OCI-LY3 (cell line): Measurements from ENCODE around the gene GPR32.

Source experiments
- H2AFZ ChIP-seq: fragments of 200-600, 300-600 bp; shearing (Covaris generic); 2 replicates; pipeline ENCODE4 v1.6.0; 2014; ENCODE audit warnings: antibody characterized with exemption, low read depth, low read length
- H3K27ac ChIP-seq: fragments of 200-600, 300-600 bp; sonication (generic); 2 replicates; pipeline ENCODE4 v1.5.1; 2014; ENCODE audit warnings: mild to moderate bottlenecking, low read length, moderate library complexity, mixed read lengths
- H3K27me3 ChIP-seq: fragments of 200-600, 300-600 bp; sonication (generic); 2 replicates; pipeline ENCODE4 v1.6.1; 2014; ENCODE audit warnings: low read depth, low read length, mixed read lengths
- H3K36me3 ChIP-seq: fragments of 200-600, 300-600 bp; sonication (generic); replicated peaks from 2 replicates; pipeline ENCODE3; 2014; ENCODE audit warnings: low read depth, low read length, mixed read lengths
- H3K4me1 ChIP-seq: fragments of 300-600, 200-600 bp; sonication (generic); 2 replicates; pipeline ENCODE4 v1.6.1; 2014; ENCODE audit warnings: low read length, mixed read lengths
- H3K4me2 ChIP-seq: fragments of 200-600, 300-600 bp; sonication (generic); 2 replicates; pipeline ENCODE4 v1.6.1; 2014; ENCODE audit warnings: low read length, mixed read lengths
- H3K4me3 ChIP-seq: fragments of 300-600, 200-600 bp; sonication (generic); 2 replicates; pipeline ENCODE4 v1.5.1; 2014; ENCODE audit warnings: antibody characterized with exemption, mild to moderate bottlenecking, low read length, moderate library complexity
- H3K79me2 ChIP-seq: fragments of 300-600, 200-600 bp; shearing (Covaris generic); 2 replicates; pipeline ENCODE4 v1.6.1; 2014; ENCODE audit warnings: mild to moderate bottlenecking, low read length, mixed read lengths
- H3K9ac ChIP-seq: fragments of 300-600, 200-600 bp; shearing (Covaris generic); 2 replicates; pipeline ENCODE4 v1.6.0; 2014; ENCODE audit warnings: mild to moderate bottlenecking, low read length, moderate library complexity
- H3K9me3 ChIP-seq: fragments of 200-600, 300-600 bp; shearing (Covaris generic); 2 replicates; pipeline ENCODE4 v1.6.1; 2014; ENCODE audit warnings: low read length, mixed read lengths; ENCODE audit not compliant: insufficient read depth
- H4K20me1 ChIP-seq: fragments of 200-600, 300-600 bp; sonication (generic); 2 replicates; pipeline ENCODE4 v1.6.1; 2016; ENCODE audit warnings: low read length, mixed read lengths; ENCODE audit not compliant: insufficient read depth
- EZH2phosphoT487 ChIP-seq: fragments of 200-600 bp; shearing (Covaris generic); IDR thresholded peaks from 2 replicates; pipeline ENCODE4 v1.6.1; 2018; ENCODE audit warnings: antibody characterized with exemption, mixed run types, low read depth
- TF ChIP-seq, protein P1 (sequence below): fragments of 200-600, 300-600 bp; sonication (generic); IDR thresholded peaks from 2 replicates; pipeline ENCODE4 v1.5.1; 2014; ENCODE audit warnings: antibody characterized with exemption, low read length, low read depth

The GPR32 gene

DNA sequence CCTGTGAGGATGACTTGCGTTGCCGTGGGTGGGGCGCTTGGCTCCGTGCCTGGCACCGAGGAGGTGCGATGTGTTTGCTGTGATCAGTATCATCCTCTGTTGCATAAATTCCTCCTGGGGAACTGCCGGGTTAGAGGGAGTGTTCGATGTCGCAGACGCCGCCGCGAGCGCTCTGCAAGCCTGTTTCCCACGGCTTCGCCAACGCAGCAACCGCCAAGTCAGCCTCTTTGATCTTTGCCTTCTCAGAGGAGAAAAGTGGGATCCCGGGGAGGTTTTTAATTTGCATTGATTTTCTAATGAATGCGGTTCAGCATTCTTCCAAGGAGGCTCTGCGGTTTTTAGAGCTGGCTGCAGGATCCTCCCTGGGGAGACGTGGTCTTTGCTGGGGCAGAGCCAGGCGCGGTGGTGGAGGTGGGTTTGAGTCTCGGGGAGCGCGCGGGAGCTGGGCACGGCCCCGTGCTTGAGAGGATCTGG is 7.6 kb downstream of the GPR32 start:
- H4K20me1 ChIP-seq, result no peaks in the 10 kb centered on the region
- no peak for TF ChIP-seq EZH2phosphoT487
- TF ChIP-seq, protein P1, sequence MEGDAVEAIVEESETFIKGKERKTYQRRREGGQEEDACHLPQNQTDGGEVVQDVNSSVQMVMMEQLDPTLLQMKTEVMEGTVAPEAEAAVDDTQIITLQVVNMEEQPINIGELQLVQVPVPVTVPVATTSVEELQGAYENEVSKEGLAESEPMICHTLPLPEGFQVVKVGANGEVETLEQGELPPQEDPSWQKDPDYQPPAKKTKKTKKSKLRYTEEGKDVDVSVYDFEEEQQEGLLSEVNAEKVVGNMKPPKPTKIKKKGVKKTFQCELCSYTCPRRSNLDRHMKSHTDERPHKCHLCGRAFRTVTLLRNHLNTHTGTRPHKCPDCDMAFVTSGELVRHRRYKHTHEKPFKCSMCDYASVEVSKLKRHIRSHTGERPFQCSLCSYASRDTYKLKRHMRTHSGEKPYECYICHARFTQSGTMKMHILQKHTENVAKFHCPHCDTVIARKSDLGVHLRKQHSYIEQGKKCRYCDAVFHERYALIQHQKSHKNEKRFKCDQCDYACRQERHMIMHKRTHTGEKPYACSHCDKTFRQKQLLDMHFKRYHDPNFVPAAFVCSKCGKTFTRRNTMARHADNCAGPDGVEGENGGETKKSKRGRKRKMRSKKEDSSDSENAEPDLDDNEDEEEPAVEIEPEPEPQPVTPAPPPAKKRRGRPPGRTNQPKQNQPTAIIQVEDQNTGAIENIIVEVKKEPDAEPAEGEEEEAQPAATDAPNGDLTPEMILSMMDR, result no peak
- peaks cover 9% of the 10 kb centered on the region; the same call in 1 of the 2 replicates for H3K27me3 ChIP-seq
- no peak overlapping the region for H2AFZ ChIP-seq
- H3K36me3 ChIP-seq, result no peaks in the 10 kb centered on the region
- H3K27ac ChIP-seq, result no peak overlapping the region
- H3K4me1 ChIP-seq, result no peaks in the 10 kb centered on the region
- no peak overlapping the region for H3K4me2 ChIP-seq
- H3K9ac ChIP-seq, result no peak overlapping the region
- no peaks in the 10 kb centered on the region for H3K79me2 ChIP-seq
- no peaks in the 10 kb centered on the region for H3K9me3 ChIP-seq
- no peak overlapping the region for H3K4me3 ChIP-seq

DNA sequence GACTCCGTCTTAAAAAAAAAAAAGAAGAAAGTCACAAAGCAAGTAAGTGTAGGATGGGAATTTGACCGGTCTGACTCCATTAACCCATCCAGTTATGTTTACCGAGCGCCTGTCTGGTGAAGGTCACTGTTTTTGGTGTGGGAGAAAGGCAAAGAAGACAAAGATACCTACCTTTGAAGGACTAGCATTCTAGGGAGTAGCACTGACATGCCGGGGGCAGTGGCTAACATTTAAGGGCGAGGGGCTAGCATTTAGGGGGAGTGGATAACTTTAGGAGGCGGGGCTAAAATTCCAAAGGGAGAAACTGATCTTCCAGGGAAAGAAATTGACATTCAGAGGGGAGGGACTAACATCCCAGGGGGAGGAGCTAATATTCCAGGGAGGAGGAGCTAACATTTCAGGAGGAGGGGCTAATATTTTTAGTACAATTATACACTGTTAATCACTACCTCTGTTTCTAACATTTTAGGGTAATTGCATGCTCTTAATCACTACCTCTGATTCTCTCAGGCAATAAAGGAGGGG is 8.7 kb downstream of the GPR32 start:
- Histone ChIP-seq H3K4me1 (no peaks in the 10 kb centered on the region; the same call in 1 of the 2 replicates), H4K20me1 (no peaks in the 10 kb centered on the region), H2AFZ (no peak overlapping the region), H3K36me3 (no peaks in the 10 kb centered on the region), H3K27me3 (peaks cover 9% of the 10 kb centered on the region; the same call in 1 of the 2 replicates), H3K4me3 (no peak overlapping the region), H3K27ac (no peak overlapping the region), H3K9me3 (no peaks in the 10 kb centered on the region), H3K79me2 (no peaks in the 10 kb centered on the region), H3K9ac (no peak overlapping the region), H3K4me2 (no peak overlapping the region)
- TF ChIP-seq, protein P1, result no peak
- no peak for TF ChIP-seq EZH2phosphoT487

DNA sequence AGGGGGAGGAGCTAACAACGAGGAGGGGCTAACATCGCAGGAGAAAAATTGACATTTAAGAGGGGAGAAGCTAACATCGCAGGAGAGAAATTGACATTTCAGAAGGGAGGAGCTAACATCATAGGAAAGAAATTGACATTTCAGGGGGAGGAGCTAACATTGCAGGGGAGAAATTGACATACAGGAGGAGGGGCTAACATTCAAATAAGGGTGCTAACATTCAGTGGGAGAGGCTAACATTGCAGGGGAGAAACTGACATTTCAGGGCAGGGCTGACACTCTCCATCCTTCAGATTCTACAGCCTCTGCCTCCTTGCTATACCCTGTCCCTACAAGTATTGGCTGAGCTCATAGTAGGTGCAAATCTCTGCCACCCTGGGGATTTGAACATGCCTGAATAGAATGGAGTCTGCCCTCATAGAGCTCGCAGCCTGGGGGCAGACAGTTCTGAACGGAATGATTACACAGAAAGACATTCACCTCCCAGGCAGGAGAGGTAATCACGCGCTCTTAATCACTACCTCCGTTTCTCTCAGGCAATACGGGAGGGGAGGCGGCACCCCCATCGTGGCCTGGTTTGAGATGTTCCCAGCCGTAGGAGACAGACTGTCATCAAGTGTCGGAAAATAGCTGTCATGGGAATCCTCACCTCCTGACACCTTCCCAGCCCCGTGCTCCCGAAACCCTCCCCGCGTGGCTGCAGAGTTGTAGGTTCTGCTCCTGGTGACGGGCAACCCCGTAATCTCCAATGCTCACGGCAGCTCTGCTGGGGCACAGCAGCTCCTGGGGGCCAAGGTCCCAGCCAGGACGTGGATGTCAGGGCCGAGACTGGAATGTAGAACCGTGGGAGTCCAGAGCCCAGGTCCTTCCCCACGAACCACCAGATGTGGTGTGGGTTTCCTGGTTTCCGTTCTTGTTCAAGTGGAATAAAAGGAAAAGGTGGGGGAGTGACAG is 9.5 kb downstream of the GPR32 start:
- Histone ChIP-seq H3K27me3 (peaks cover 9% of the 10 kb centered on the region; the same call in 1 of the 2 replicates), H3K9me3 (no peaks in the 10 kb centered on the region), H4K20me1 (no peaks in the 10 kb centered on the region), H3K27ac (no peak overlapping the region), H3K4me2 (no peak overlapping the region), H3K4me3 (no peak overlapping the region), H2AFZ (no peak overlapping the region), H3K79me2 (no peaks in the 10 kb centered on the region), H3K9ac (no peak overlapping the region), H3K4me1 (no peaks in the 10 kb centered on the region; the same call in 1 of the 2 replicates), H3K36me3 (no peaks in the 10 kb centered on the region)
- TF ChIP-seq, protein P1, result no peak
- TF ChIP-seq EZH2phosphoT487, result no peak
